ENCODE measurements around the gene SPATA45. TPM values are rescaled to one million over a fixed set of nuclear protein-coding genes. Genes with fewer than 3 reads are reported as not detected.
A peak's percentile ranks its signal among the peaks of the same experiment; 100 is the strongest.

Gene SPATA45
- polyA plus RNA-seq, 1 experiment: not detected

GRCh38 chr1:212785871-212786270 is 61.6 kb downstream of the SPATA45 start:
- CTCF ChIA-PET: interaction anchor here (0.6 to 4.5 kb wide), 4 partner anchors 10 to 121 kb away, joined by 3 to 29 read pairs (median 3); no protein-coding TSS in a partner anchor
- no peaks in the 10 kb centered on the region for H3K36me3 ChIP-seq (ENCODE audit: control insufficient read depth, insufficient read depth, low read length)
- TF ChIP-seq CTCF (IDR thresholded peaks at IDR 0.05; ENCODE audit: insufficient read depth, low read depth, low read length): no peak
- H3K27me3 ChIP-seq (ENCODE audit: control insufficient read depth, insufficient read depth, low read length): no peaks in the 10 kb centered on the region
- POLR2A ChIA-PET: no interaction called here
- no peak for DNase-seq (ENCODE audit: low read depth)
- H3K4me3 ChIP-seq (ENCODE audit: low read depth, low read length): no peak overlapping the region

- ChIA-PET POLR2A (no interaction called here), CTCF (interaction anchor here (4.5 kb wide), 1 partner anchor 119 kb away, joined by 29 read pairs; no protein-coding TSS in a partner anchor)
- H3K27me3 ChIP-seq (ENCODE audit: control insufficient read depth, insufficient read depth, low read length): no peaks in the 10 kb centered on the region
- no peak for TF ChIP-seq CTCF (IDR thresholded peaks at IDR 0.05; ENCODE audit: insufficient read depth, low read depth, low read length)
- no peak for DNase-seq (ENCODE audit: low read depth)
- H3K4me3 ChIP-seq (ENCODE audit: low read depth, low read length): no peak overlapping the region
- H3K36me3 ChIP-seq (ENCODE audit: control insufficient read depth, insufficient read depth, low read length): no peaks in the 10 kb centered on the region
Observed at GRCh38 chr1:212783976-212784375, 63.5 kb downstream of the SPATA45 start.

- ChIA-PET POLR2A (no interaction called here), CTCF (interaction anchor here (0.7 to 3.4 kb wide), 15 partner anchors 9 to 327 kb away, joined by 3 to 35 read pairs (median 5); partner anchors contain the start of genes NSL1 and TATDN3)
- Histone ChIP-seq H3K27me3 (ENCODE audit: control insufficient read depth, insufficient read depth, low read length) (no peaks in the 10 kb centered on the region), H3K4me3 (ENCODE audit: low read depth, low read length) (no peak overlapping the region), H3K36me3 (ENCODE audit: control insufficient read depth, insufficient read depth, low read length) (no peaks in the 10 kb centered on the region)
- DNase-seq (ENCODE audit: low read depth): no peak
- TF ChIP-seq CTCF (IDR thresholded peaks at IDR 0.05; ENCODE audit: insufficient read depth, low read depth, low read length): peak; percentile 59
Observed at GRCh38 chr1:212782422-212783154, 64.9 kb downstream of the SPATA45 start.

GRCh38 chr1:212781225-212781624 is 66.2 kb downstream of the SPATA45 start:
- POLR2A ChIA-PET: no interaction called here
- Histone ChIP-seq H3K27me3 (ENCODE audit: control insufficient read depth, insufficient read depth, low read length) (no peaks in the 10 kb centered on the region), H3K4me3 (ENCODE audit: low read depth, low read length) (no peak overlapping the region), H3K36me3 (ENCODE audit: control insufficient read depth, insufficient read depth, low read length) (peaks cover 2% of the 10 kb centered on the region)
- DNase-seq (ENCODE audit: low read depth): no peak
- no peak for TF ChIP-seq CTCF (IDR thresholded peaks at IDR 0.05; ENCODE audit: insufficient read depth, low read depth, low read length)
- CTCF ChIA-PET: interaction anchor here (0.6 to 3.4 kb wide), 13 partner anchors 9 to 326 kb away, joined by 3 to 35 read pairs (median 5); partner anchors contain the start of genes NSL1 and TATDN3

- no peak overlapping the region for H3K4me3 ChIP-seq (ENCODE audit: low read depth, low read length)
- TF ChIP-seq CTCF (IDR thresholded peaks at IDR 0.05; ENCODE audit: insufficient read depth, low read depth, low read length): no peak
- ChIA-PET POLR2A (no interaction called here), CTCF (interaction anchor here (0.7 to 3.4 kb wide), 9 partner anchors 8 to 302 kb away, joined by 3 to 35 read pairs (median 6); partner anchors contain the start of genes NSL1 and TATDN3)
- H3K36me3 ChIP-seq (ENCODE audit: control insufficient read depth, insufficient read depth, low read length): peaks cover 2% of the 10 kb centered on the region
- no peak for DNase-seq (ENCODE audit: low read depth)
- no peaks in the 10 kb centered on the region for H3K27me3 ChIP-seq (ENCODE audit: control insufficient read depth, insufficient read depth, low read length)
Observed at GRCh38 chr1:212780759-212781158, 66.7 kb downstream of the SPATA45 start.

Small RNA genes lying within 50 kb of the gene (small RNA-seq; reads per million reads assigned to genes)
- not detected for gene AC104333.1 (ENCODE audit: insufficient read length, low read depth, low replicate concordance)
- gene AC104333.2 (ENCODE audit: insufficient read length, low read depth, low replicate concordance): not detected

Other genes starting within 250 kb of the SPATA45 start
- 4.5 and 5.6 TPM in 2 replicates for gene ATF3, start 238.9 kb downstream of the SPATA45 start, polyA plus RNA-seq (2011; rRNA removed)
- 1.5 and 1.7 TPM in 2 replicates for gene BATF3, start 147.8 kb downstream of the SPATA45 start, polyA plus RNA-seq (2011; rRNA removed)
- 16.4 and 22.7 TPM in 2 replicates for gene NSL1, start 55.9 kb downstream of the SPATA45 start, polyA plus RNA-seq (2011; rRNA removed)
- 4.6 and 9.5 TPM in 2 replicates for gene TATDN3, start 55.8 kb downstream of the SPATA45 start, polyA plus RNA-seq (2011; rRNA removed)
- 0.88 and 1.4 TPM in 2 replicates for gene FLVCR1, start 10.6 kb upstream of the SPATA45 start, polyA plus RNA-seq (2011; rRNA removed)
- gene VASH2, start 102.9 kb upstream of the SPATA45 start, polyA plus RNA-seq (2011; rRNA removed): 0.04 and 0.12 TPM in 2 replicates
- gene ANGEL2, start 168.2 kb upstream of the SPATA45 start, polyA plus RNA-seq (2011; rRNA removed): 13.3 and 23.2 TPM in 2 replicates
- 6.7 and 14.7 TPM in 2 replicates for gene RPS6KC1, start 203.6 kb upstream of the SPATA45 start, polyA plus RNA-seq (2011; rRNA removed)

Measured in BJ (cell line).